ENCODE data around the gene MAP4K3. TPM values are rescaled to one million over a fixed set of nuclear protein-coding genes. Genes with fewer than 3 reads are reported as not detected.
A peak's percentile ranks its signal among the peaks of the same experiment; 100 is the strongest.

Gene MAP4K3
- total and polyA plus RNA-seq, 12 donors = 8.1 to 49.0 (median 40.2) TPM

DNA sequence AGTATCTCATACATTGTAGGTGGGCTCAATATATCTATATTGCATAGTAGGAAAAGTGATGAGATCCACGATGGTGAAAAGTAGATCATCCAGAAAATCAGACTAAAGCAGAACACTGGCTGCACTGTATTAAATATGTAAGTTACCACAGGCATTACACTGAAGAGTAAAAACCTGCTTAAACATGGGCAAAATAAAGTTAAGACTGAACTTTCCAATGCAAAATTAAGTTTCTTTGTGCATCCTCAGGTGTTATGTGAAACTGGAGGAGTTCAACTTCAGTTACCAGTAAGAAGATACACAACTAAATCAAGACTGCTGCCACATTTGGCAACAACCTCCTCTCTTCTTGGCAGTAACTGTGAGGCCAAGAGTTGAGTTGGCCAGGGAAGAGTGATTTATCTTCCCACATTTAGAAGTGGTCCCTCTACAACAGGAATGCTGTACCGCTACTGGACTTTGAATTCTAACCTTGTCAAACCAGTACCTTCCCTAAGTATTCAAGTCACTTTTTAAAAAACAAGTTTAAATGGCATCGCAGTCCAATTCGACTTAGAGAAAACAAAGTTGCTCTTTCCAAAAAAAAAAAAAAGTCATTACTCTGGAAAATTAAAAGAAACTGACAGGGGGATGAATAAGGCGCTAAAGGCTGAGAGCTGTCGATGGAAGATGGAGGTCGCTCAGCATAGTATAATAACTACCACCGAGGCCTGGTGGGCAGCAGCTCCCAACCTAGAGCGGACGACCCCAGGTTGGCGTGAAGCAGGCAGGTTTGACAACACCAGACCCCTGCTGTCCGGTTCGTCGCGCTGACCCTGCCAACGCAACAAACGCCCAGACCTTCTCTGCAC lies 1.1 kb downstream of the MAP4K3 start:
- Histone ChIP-seq H3K4me1 (peaks cover 8 to 79% (median 64%) of the 10 kb centered on the region in 9 donors), H3K27ac (peak overlapping the region; percentile 90 to 99 (median 98)), H3K27me3 (no peaks in the 10 kb centered on the region), H3K9me3 (no peaks in the 10 kb centered on the region), H3K36me3 (no peaks in the 10 kb centered on the region), H3K4me3 (peak overlapping the region; percentile 65 to 97 (median 92))
- peak in 7 of 8 donors; percentile 10 to 68 (median 55) for ATAC-seq
- peak in 1 of 2 donors; percentile 54 for DNase-seq
- TF ChIP-seq CTCF (IDR thresholded peaks at IDR 0.05) = no peak
- WGBS, 2 donors = 1 to 3% methylated on average over 17 of the region's 17 CpGs
- intact Hi-C loops (cut with DNase I) = loop anchor here in 8 of 10 donors (2.0 to 10.0 kb wide), 10 partner anchors 51 to 76 kb away; no protein-coding TSS in a partner anchor

- H3K36me3 ChIP-seq = no peaks in the 10 kb centered on the region
- ATAC-seq (peak in 1 of 8 donors; percentile 15), DNase-seq (no peak)
- no peak for TF ChIP-seq CTCF (IDR thresholded peaks at IDR 0.05)
- peaks cover 8 to 86% (median 71%) of the 10 kb centered on the region in 9 donors for H3K4me1 ChIP-seq
- 14 to 17% methylated on average over 8 of the region's 8 CpGs for WGBS, 2 donors
- intact Hi-C loops (cut with DNase I) = loop anchor here in 7 of 10 donors (5.0 to 10.0 kb wide), 7 partner anchors 50 to 77 kb away; no protein-coding TSS in a partner anchor
- H3K27me3 ChIP-seq = no peaks in the 10 kb centered on the region
- H3K9me3 ChIP-seq = no peaks in the 10 kb centered on the region
- peak overlapping the region in 8 of 10 donors; percentile 94 to 99 (median 98) for H3K27ac ChIP-seq
- H3K4me3 ChIP-seq = peak overlapping the region in 9 of 10 donors; percentile 65 to 97 (median 92)
These were observed 1.9 kb downstream of the MAP4K3 start for GRCh38 chr2:39435234-39435633.

- Histone ChIP-seq H3K27ac (peak overlapping the region in 7 of 10 donors; percentile 0 to 99 (median 98)), H3K27me3 (no peaks in the 10 kb centered on the region), H3K9me3 (no peaks in the 10 kb centered on the region), H3K36me3 (no peaks in the 10 kb centered on the region), H3K4me3 (peak overlapping the region in 9 of 10 donors; percentile 65 to 97 (median 92)), H3K4me1 (peaks cover 8 to 84% (median 67%) of the 10 kb centered on the region in 9 donors)
- WGBS, 2 donors = 12 to 20% methylated on average over 1 of the region's 1 CpG
- TF ChIP-seq CTCF (IDR thresholded peaks at IDR 0.05) = no peak
- no peak for DNase-seq
- intact Hi-C loops (cut with DNase I) = loop anchor here in 1 of 10 donors (10.0 kb wide), 1 partner anchor 50 kb away; no protein-coding TSS in a partner anchor
- ATAC-seq = no peak
These were observed 2.7 kb downstream of the MAP4K3 start for GRCh38 chr2:39434233-39434897.

DNA sequence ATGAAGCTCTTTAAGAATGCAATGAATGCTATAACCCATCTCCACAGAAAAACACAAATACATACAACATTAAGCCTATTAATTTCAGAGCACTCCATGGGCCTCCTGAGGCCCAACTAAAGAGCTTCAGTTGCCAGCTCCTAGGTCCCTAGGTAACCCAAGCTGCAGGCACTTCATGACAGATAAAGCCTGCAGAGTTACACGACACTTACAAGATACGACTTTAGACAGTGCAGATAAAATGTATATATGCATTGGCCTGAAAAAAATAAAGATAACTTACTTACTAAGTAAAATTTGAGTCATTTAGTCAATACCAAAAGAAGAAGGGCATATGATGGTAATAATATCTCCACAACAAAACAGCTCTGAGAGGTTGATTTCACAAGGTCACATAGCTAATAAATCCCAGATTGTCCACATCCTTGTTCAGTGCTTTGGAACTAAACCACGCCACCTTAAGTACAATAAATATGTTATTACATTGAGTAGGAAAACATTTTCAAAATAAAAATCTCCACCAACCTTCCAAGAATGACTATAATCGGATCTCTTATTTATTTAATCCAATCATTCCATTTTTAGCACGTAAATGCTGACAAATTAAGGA lies 3.4 kb downstream of the MAP4K3 start:
- Histone ChIP-seq H3K27me3 (no peaks in the 10 kb centered on the region), H3K4me3 (peak overlapping the region in 4 of 10 donors; percentile 79 to 97 (median 93)), H3K9me3 (no peaks in the 10 kb centered on the region), H3K27ac (peak overlapping the region in 6 of 10 donors; percentile 0 to 99 (median 98)), H3K36me3 (no peaks in the 10 kb centered on the region), H3K4me1 (peaks cover 8 to 78% (median 60%) of the 10 kb centered on the region in 9 donors)
- WGBS, 2 donors = 47 to 55% methylated on average over 5 of the region's 5 CpGs
- intact Hi-C loops (cut with DNase I) = loop anchor here in 1 of 10 donors (10.0 kb wide), 1 partner anchor 49 kb away; no protein-coding TSS in a partner anchor
- no peak for TF ChIP-seq CTCF (IDR thresholded peaks at IDR 0.05)
- ATAC-seq = no peak
- no peak for DNase-seq
